Hematopoietic multipotent progenitor cell treated with erythropoietin and hydrocortisone succinate and interleukin-3 and kit ligand, for 6 days (in vitro differentiated cells): ENCODE measurements around the gene PRDM1.

Experiments used
- DNase-seq: peaks from one replicate; pipeline ENCODE4 v3.0.0-alpha.2; 2015

The PRDM1 gene

DNA sequence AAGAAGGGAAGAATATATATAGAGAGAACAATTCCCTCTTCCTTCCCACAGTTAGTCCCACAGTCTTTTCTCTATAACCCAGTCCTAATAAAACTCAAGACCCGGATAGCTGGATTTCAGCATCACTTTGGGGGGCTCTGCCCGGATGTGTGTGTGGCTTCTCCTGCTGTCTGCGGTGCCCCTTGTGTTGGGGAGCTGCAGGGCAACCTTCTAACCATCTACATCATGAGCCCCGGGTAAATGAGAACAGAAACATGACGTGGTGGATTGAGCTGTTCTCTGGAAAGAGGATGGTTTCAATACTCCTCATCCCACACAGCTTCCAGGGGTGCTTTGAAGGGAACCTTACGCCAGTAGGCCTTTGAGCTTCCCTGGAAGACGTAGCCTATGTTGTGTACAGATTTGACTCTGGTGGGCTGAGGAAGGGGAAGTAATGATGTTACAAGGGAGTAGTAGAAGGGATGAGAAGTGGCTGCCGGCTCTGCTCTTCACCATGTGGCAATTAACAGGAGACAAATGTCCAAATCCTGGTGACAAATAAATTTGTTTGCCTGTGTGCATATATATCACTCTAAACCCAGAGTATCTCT is 13.5 kb upstream of the PRDM1 start:
- no peak for DNase-seq

- DNase-seq, result no peak
Observed at GRCh38 chr6:106074146-106074545, 12.0 kb upstream of the PRDM1 start.

DNA sequence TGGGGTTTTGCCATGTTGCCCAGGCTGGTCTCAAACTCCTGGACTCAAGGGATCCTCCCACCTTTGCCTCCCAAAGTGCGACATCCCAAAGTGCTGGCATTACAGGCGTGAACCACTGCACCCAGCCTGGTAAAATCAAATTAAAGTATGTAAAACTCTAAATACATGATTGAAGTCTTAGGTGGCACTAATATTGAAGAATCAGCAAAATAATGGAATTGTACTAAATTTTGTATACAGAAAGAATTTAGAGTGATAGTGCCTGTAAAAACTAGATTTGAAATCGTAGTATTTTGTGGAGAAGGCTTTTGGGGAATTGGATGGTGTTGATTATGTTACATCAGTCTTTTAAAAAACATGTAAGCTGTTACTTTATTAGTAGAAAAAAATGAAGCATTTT is 10.0 kb upstream of the PRDM1 start:
- no peak for DNase-seq

DNA sequence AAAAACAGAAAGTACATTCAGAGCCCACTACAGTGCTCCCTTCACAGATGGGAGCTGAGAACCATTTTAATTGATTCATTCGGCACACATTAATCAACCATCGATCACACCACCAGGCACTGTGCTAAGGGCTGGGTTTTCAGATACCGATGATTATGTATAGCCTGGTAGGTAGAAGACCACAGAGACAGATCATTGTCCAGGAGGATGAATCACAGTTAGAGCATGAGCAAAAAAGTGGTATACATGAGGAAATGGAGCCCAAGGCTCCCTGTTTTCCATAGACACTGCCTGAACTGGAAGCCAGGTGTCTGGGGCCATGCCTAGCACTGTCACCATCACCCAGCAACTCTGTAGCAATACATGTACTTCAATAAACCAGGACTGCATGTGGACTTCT is 9.0 kb upstream of the PRDM1 start:
- no peak for DNase-seq

GRCh38 chr6:106077881-106078280 is 8.3 kb upstream of the PRDM1 start:
- no peak for DNase-seq

DNA sequence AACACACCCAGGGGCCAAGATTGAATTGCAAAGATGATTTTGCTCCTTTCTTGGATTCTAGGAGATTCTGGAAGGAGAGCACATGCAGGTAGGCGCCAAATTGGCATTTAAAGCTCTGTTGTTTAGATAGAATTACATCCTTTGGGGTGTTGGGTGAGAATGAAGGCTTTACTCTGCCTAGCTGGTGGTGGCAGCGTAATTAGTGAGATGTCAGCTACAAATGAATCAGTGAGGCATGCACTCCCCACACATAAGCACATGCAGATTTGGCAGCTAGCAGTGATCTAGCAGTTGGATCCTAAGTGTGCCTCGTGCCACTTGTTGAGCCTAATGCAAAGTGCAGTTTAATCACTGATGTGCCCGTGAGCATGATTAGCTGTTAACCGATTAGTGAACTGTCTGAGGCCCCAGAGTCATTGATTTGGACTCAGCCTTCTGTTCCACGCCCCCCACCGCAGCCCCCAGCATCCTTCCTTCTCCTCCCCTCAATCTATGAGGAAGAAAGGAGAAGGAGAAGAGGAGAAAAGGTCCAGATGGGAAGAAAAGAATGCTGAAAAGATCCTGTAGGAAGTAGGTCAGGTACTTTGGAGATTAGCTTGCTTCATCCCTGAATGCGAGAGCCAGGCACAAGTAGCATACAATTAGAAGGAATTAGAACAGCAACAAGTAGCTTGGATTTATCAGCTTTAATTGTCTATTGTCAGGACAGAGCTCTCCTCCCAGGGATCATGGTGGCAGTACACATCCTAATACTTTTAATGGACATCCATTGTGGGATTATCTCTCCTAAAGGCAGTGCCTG is 6.0 kb upstream of the PRDM1 start:
- DNase-seq, result no peak

GRCh38 chr6:106080763-106081095 is 5.4 kb upstream of the PRDM1 start:
- no peak for DNase-seq

GRCh38 chr6:106081715-106082114 is 4.4 kb upstream of the PRDM1 start:
- DNase-seq, result no peak

GRCh38 chr6:106082735-106083398 is 3.3 kb upstream of the PRDM1 start:
- no peak for DNase-seq

- DNase-seq, result no peak
Observed at GRCh38 chr6:106083618-106084017, 2.5 kb upstream of the PRDM1 start.

DNA sequence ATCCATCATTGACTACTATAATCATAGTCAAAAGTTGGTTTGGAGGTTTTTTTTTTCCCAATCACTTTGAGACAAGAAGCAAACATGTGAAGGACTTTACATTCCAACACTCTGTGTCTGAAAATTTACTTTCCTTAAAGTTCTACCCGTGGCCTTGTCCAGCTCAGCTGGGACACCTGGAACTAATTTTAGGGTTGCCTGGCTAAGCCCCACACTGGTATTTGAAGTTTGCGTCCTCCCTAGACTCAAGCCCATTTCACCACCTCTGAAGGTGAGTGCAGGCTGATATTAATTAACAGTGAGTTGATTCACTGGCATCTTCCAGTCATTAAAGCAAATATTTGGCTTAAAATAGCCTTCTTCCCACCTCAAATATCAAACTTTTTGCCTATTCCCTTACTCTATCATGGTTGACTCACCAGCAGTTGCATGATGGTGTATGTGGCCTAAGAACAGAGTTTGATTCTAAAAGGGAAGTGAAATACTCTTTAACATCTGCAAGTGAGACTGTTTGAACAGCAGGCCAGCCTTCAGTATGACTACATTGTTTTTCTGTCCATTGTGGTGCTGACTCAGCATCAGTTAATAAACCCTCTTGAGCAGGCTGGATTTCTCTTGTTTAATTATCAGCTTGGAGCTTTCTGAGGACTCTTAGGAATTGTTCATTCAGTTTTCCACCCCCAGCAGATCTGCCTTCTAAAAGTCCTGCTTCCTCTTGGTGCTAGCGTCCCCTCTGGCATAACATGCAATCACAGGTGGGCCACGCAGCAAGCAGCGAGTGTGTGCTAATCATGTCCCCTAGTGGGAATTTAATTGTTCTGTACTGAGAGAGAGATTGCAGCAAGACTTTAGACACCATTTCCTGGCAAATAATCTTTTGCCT is 1.8 kb upstream of the PRDM1 start:
- peak; percentile 66 for DNase-seq

GRCh38 chr6:106084989-106085691 is 996 bp upstream of the PRDM1 start:
- DNase-seq, result no peak

GRCh38 chr6:106085692-106085983 is 498 bp upstream of the PRDM1 start:
- no peak for DNase-seq

DNA sequence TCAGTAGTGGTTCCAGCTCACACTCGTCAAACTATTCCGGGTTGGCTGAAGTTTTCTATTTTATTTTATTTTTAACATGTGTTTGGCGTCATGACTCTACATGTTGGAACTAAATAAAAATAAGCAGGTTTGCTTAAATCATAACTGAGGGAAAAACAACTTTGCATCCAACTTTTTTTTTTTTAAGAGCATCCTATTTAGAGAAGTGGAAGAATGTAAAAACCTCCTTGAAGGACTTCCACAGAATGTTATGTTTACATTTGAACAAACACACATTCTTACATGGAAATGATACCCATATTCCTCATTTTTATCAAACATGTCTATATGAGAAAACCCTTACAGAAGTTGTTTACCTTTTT is 659 bp downstream of the PRDM1 start:
- no peak for DNase-seq

- no peak for DNase-seq
Observed at GRCh38 chr6:106087548-106088325, 1.6 kb downstream of the PRDM1 start.

GRCh38 chr6:106090001-106090400 is 3.9 kb downstream of the PRDM1 start:
- DNase-seq, result peak; percentile 69

DNA sequence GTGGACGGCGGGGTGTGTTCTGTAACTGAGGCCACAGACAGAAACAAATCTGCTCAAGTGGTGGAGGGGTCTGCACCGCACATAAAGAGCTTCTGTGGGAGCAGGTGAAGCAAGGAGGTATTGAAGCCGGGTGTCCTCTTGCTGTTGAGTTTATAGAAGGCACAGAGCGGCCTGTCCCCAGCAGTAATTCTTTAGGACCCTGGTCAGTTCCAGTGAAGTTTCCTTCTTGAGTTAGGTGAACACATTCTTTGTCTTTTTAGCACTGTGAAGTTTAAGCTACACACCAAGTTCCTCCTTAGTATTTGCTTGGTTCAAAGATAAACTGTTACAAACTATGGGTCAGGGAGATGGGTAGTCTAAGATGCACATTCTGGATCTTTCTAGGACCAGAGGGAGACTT is 6.1 kb downstream of the PRDM1 start:
- no peak for DNase-seq

DNA sequence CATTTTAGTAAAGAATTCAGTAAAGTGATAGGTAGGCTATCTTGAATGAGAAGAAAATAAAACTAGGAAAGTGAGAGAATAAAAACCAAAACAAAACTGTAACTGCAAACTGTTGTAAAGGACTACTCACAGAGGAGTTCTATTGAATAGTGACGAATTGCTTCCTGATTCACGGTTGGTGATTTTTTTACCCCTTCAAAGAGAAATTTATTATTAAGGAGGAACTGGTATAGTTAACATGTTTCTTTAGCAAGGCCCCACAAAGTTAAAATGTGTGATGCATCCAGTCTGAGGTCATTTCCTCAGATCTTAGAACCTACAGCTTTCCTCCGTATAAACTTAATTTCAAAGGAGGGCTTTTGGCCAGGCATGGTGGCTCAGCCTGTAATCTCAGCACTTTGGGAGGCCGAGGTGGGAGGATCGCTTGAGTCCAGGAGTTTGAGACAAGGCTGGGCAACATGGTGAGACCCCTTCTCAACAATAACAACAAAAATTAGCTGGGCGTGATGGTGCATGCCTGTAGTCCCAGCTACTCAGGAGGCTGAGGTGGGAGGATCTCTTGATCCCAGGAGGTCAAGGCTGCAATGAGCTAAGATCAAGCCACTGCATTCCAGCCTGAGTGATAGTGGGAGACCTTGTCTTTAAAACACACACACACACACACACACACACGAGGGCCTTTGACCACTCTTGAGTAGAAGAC is 8.3 kb downstream of the PRDM1 start:
- DNase-seq, result no peak

DNA sequence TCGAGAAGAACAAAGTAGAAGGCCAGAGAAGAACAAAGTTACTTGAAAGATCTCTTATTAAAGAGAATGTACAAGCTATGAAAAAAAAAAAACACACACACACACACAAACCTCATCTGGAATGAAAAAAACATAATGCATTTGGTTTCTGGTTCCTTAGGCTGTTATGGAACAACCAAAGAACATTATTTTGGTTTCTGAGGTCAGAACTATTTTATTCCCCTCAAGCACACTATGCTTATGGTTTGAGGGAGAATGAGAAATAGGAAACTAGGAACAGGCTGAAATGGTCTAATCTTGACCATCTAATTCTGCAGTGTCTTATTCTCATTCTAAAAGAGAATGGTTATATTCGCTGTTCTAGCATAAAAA is 8.8 kb downstream of the PRDM1 start:
- no peak for DNase-seq

DNA sequence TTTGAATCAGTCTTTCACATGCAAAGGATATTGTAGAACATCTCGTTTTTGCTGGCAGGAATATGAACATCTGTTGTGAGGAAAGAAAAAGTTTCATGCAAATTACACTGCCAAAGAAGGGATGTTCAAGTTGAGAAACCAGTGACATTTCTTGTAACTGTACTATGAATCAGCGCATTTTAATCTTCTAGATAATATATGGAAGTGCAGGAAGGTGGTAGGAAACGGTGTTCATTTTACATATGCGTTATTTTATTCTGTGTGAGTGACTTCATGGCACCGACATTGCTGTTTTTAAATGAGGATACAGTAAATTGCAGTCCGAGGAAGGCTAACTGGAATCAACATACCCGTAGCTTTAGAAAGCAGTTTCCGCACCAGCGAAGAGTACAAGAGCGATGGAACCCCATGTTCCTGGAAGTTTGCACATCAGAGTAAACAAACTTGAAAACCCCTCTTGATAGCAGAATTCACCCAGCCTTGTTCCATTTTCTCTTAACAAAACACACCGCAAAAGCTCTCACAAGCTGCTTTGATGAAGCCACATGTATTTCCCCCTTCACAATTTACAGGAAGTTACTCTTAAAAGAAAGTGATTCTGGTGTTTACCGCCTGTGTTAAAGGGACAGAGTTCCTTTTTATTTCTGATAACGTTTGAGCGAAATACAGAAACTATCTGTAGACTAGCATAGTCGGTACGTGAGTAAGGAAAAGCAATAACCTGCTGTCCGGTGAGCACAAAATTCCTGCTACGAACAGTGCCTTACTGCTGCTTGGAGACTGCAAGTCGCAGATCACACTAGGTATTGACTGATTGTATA is 11.5 kb downstream of the PRDM1 start:
- DNase-seq, result peak; percentile 74
